ENCODE data around the gene IFFO2. TPM values are rescaled to one million over a fixed set of nuclear protein-coding genes. Genes with fewer than 3 reads are reported as not detected.

IFFO2 gene
- total and polyA plus RNA-seq, 2 of the 8 experiments (the other 6 are each of a cell fraction or from before 2014, with no cell fraction given) = 6.6 to 10.4 TPM

DNA sequence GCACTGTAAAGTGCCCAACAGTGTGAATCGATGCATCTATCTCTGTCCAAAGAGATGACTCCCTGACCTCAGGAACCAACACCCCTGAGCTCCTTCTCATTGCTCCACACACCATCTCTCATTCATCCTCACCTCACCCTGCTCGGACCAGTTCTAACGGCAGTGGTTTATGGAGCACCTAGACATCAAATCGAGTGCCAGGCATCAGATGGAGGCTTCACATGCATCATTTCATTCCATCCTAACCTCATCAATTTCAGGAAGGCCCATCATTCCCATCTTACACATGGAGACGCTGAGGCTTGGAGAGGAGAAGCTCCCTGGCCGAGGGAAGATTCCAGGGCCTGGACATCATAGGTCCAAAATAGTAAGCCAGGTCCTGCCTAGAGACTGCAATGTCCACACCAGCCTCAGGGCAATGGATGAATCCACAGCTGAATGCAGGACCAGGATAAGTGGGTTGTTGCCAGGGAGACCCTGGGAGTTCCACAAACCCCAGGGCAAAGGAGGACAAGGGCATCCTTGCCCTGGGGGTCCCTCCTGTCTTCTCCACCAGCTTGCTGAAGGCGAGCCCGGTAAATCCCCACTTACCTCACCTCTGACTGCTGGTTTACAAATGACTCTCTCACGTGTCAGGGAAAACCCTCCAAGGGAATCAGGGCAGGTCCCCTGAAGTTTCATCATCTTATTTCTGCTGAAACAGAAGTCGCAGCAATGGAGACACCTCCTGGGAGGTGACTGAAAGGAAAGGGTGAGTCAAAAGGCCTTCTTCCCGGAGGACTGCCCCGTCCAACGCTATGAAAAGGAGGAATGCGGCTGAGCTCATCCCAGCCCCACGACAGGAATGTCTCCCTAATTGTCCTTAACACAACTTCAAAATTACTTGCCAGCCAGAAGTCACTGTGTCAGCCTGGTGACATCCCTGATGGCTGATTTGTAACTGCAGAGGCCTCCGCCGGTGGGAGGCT lies 9.0 kb upstream of the IFFO2 start:
- no peak overlapping the region for H3K4ac ChIP-seq (replicated peaks; ENCODE audit: insufficient read length, low read depth, low read length)
- H3K23me2 ChIP-seq (ENCODE audit: low read depth, low read length) = no peaks in the 10 kb centered on the region
- no peak overlapping the region for H4K5ac ChIP-seq (ENCODE audit: insufficient read length, low read depth, low read length)
- H3K4me3 ChIP-seq (ENCODE audit: extremely low read depth in 1 of 4, insufficient read depth in 2 of 4, low read depth in 3 of 4, low read length in 4 of 4) = no peak overlapping the region
- H3K4me2 ChIP-seq (ENCODE audit: insufficient read depth in 1 of 2, low read depth in 2 of 2, low read length in 2 of 2) = peak overlapping the region in 1 of 2 experiments; percentile 22; a peak in 1 of 4 replicates
- peak overlapping the region; percentile 34; the same call in 1 of the 2 replicates for H3K27ac ChIP-seq (ENCODE audit: low read depth, low read length)
- no peak for FAIRE-seq
- no peaks in the 10 kb centered on the region for H3K9me3 ChIP-seq (ENCODE audit: insufficient read depth in 2 of 2, low read depth in 1 of 2, low read length in 1 of 2)
- H4K91ac ChIP-seq (replicated peaks; ENCODE audit: insufficient read length, low read length) = no peak overlapping the region
- peak overlapping the region; percentile 72 for H3K18ac ChIP-seq (ENCODE audit: extremely low read depth, low read length)
- no peak overlapping the region for H2AFZ ChIP-seq (ENCODE audit: low read length)
- H3K79me1 ChIP-seq (ENCODE audit: low read depth, low read length) = no peaks in the 10 kb centered on the region
- no peaks in the 10 kb centered on the region for H3K79me2 ChIP-seq (ENCODE audit: control insufficient read depth in 1 of 2, insufficient read depth in 2 of 2, low read length in 2 of 2)
- H2BK12ac ChIP-seq (ENCODE audit: low read depth, low read length) = peak overlapping the region; percentile 60
- TF ChIP-seq ASH2L (IDR thresholded peaks at IDR 0.05; ENCODE audit: low read length) (peak; percentile 20), SAP30 (IDR thresholded peaks at IDR 0.05; ENCODE audit: insufficient read depth, insufficient replicate concordance, low read length) (no peak), SRF (IDR thresholded peaks at IDR 0.05; ENCODE audit: low read depth, low read length) (no peak), SP1 (IDR thresholded peaks at IDR 0.05; ENCODE audit: low read depth, low read length) (peak; percentile 10; the same call in 1 of the 2 replicates), TAF1 (IDR thresholded peaks at IDR 0.05; ENCODE audit: low read depth, low read length) (no peak), CEBPB (IDR thresholded peaks at IDR 0.05; ENCODE audit: low read depth, low read length) (peak; percentile 32; the same call in 1 of the 2 replicates), TEAD4 (IDR thresholded peaks at IDR 0.05; ENCODE audit: low read depth, low read length) (peak; percentile 81), RNF2 (IDR thresholded peaks at IDR 0.05; ENCODE audit: borderline replicate concordance, low read depth, low read length, missing control alignments, poor library complexity, severe bottlenecking) (no peak)
- H3K14ac ChIP-seq (ENCODE audit: insufficient read length) = no peak overlapping the region
- no peak overlapping the region for H3K56ac ChIP-seq (replicated peaks; ENCODE audit: insufficient read length, low read depth, low read length)
- H2BK5ac ChIP-seq (ENCODE audit: low read depth, low read length) = 0 out of 2 replicates have a peak overlapping the region, but pooled peaks have one; percentile 10
- CTCF ChIA-PET (ENCODE audit: partially characterized antibody) = interaction anchor here (1.1 to 4.5 kb wide), 6 partner anchors 44 to 90 kb away, joined by 5 to 23 read pairs (median 6); no protein-coding TSS in a partner anchor
- POLR2A ChIA-PET (ENCODE audit: partially characterized antibody) = interaction anchor here (1.3 to 2.4 kb wide), 3 partner anchors 9 to 20 kb away, joined by 3 to 13 read pairs (median 3); partner anchors contain the start of gene IFFO2
- DNase-seq (ENCODE audit: low read depth in 1 of 2, low spot score in 2 of 2) = peak in 1 of 2 experiments; percentile 75
- no peak overlapping the region for H3K23ac ChIP-seq (ENCODE audit: insufficient read length)
- H3K4me1 ChIP-seq (replicated peaks in 1 of 4; ENCODE audit: control insufficient read depth in 3 of 4, insufficient read depth in 4 of 4, low read length in 3 of 4) = peaks cover 0 to 8% (median 1%) of the 10 kb centered on the region in 4 experiments; a peak in 4 of 7 replicates
- H3K27me3 ChIP-seq (replicated peaks in 1 of 4; ENCODE audit: control insufficient read depth in 3 of 4, extremely low read depth in 1 of 4, insufficient read depth in 3 of 4, low read length in 3 of 4) = peaks cover 0 to 2% (median 1%) of the 10 kb centered on the region in 4 experiments; a peak in 3 of 7 replicates
- WGBS, 2 experiments (ENCODE audit: extremely low coverage in 1 of 2, insufficient coverage in 1 of 2, insufficient read length in 1 of 2, insufficient replicate concordance in 2 of 2, low coverage in 1 of 2, low lambda C conversion rate in 2 of 2, missing lambda C conversion rate in 1 of 2) = 68% methylated on average over 17 of the region's 17 CpGs; no CpG with 5 or more reads in 1 of the 2 experiments
- H3K9ac ChIP-seq (replicated peaks in 1 of 4; ENCODE audit: extremely low read depth in 1 of 4, low read depth in 3 of 4, low read length in 3 of 4) = no peak overlapping the region; a peak in 2 of 7 replicates
- peak overlapping the region; percentile 20; the same call in 1 of the 2 replicates for H4K8ac ChIP-seq (ENCODE audit: extremely low read depth, insufficient read depth, low read length)
- H3K36me3 ChIP-seq (ENCODE audit: control insufficient read depth in 2 of 4, insufficient read depth in 4 of 4, low read length in 3 of 4) = no peaks in the 10 kb centered on the region
- peak overlapping the region; percentile 82; the same call in 1 of the 2 replicates for H2BK20ac ChIP-seq (ENCODE audit: low read length)
- H4K20me1 ChIP-seq (replicated peaks in 1 of 2; ENCODE audit: control insufficient read depth in 1 of 2, insufficient read depth in 2 of 2, low read length in 2 of 2) = no peaks in the 10 kb centered on the region
- no peak overlapping the region; the same call in none of the 2 replicates for H2AK5ac ChIP-seq (ENCODE audit: low read depth, low read length)
- no peak overlapping the region for H2BK120ac ChIP-seq (replicated peaks; ENCODE audit: low read depth, low read length)
- H2BK15ac ChIP-seq (ENCODE audit: low read length) = no peak overlapping the region
